WI38 (cell line): ENCODE results near the gene ECI2.
"Not testable (repeated sequence)": the region's sequence is repeated elsewhere in the genome, so short reads cannot be mapped to it uniquely, and the experiment has no call there.

Experiments
- H3K4me3 ChIP-seq: 2 replicates; pipeline ENCODE4 v1.5.1; 2011; ENCODE audit warnings: low read depth, mild to moderate bottlenecking, control low read depth, low read length
- CTCF ChIP-seq: IDR thresholded peaks from 2 replicates; pipeline ENCODE4 v1.5.1; 2012; ENCODE audit warnings: low read depth, mild to moderate bottlenecking, control low read depth, low read length

ECI2 gene

GRCh38 chr6:4102687-4103244 lies 32.6 kb downstream of the ECI2 start:
- TF ChIP-seq CTCF: no peak
- H3K4me3 ChIP-seq: no peak overlapping the region

- H3K4me3 ChIP-seq: no peak overlapping the region
- no peak for TF ChIP-seq CTCF
Measured at GRCh38 chr6:4101298-4101697, 34.1 kb downstream of the ECI2 start.

- no peak overlapping the region for H3K4me3 ChIP-seq
- no peak for TF ChIP-seq CTCF
Measured at GRCh38 chr6:4100655-4101054, 34.7 kb downstream of the ECI2 start.

- no peak overlapping the region for H3K4me3 ChIP-seq
- no peak for TF ChIP-seq CTCF
Measured at GRCh38 chr6:4093288-4093687, 42.1 kb downstream of the ECI2 start.

- TF ChIP-seq CTCF: no peak
Measured at GRCh38 chr6:4091941-4092340, 43.4 kb downstream of the ECI2 start.

GRCh38 chr6:4090043-4090442 lies 45.3 kb downstream of the ECI2 start:
- not testable (repeated sequence) for H3K4me3 ChIP-seq

More at GRCh38 chr6:4091941-4092340, 43.4 kb downstream of the ECI2 start:
- H3K4me3 ChIP-seq: no peak overlapping the region

GRCh38 chr6:4088704-4089103 lies 46.7 kb downstream of the ECI2 start:
- no peak overlapping the region for H3K4me3 ChIP-seq
- no peak for TF ChIP-seq CTCF

- TF ChIP-seq CTCF: no peak
- no peak overlapping the region for H3K4me3 ChIP-seq
Measured at GRCh38 chr6:4085332-4085700, 50.1 kb downstream of the ECI2 start.
